ENCODE measurements around the gene NF1.

DNA sequence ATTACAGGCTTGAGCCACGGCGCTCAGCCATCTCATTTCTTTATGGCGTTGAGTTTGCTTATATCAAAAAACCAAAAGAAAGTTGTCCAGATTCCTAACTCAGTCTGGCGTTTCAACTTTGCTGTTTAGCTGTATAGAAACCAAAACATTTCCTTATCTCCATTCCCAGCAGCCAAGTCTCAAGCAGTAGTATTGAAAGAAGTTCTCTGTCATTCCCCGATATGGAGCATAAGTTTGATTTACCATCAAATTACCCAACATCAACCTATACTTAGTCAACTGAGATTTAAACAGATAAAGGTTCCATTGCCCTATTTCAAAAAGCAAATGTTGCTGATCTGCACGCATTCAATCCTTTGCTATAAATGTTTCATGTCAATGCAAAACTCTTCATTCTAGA lies 269.2 kb downstream of the NF1 start:
- TF ChIP-seq CTCF (IDR thresholded peaks at IDR 0.05) (no peak), CEBPB (IDR thresholded peaks at IDR 0.05) (no peak), NR3C1 (IDR thresholded peaks at IDR 0.05) (no peak), KDM5A (IDR thresholded peaks at IDR 0.05) (no peak), POLR2A (IDR thresholded peaks at IDR 0.05; ENCODE audit: low read length) (no peak), GATA3 (IDR thresholded peaks at IDR 0.05; ENCODE audit: borderline replicate concordance) (no peak), PHF8 (IDR thresholded peaks at IDR 0.05; ENCODE audit: borderline replicate concordance, low read depth) (no peak), RAD21 (conservative IDR thresholded peaks at IDR 0.05 in 1 of 2, IDR thresholded peaks at IDR 0.05 in 1 of 2) (no peak), CBX2 (IDR thresholded peaks at IDR 0.05; ENCODE audit: borderline replicate concordance, low read depth) (no peak), RCOR1 (IDR thresholded peaks at IDR 0.05; ENCODE audit: low read depth, low read length) (no peak), JUN (IDR thresholded peaks at IDR 0.05) (no peak), JUNB (IDR thresholded peaks at IDR 0.05) (no peak), HOXB13 (CRISPR knock-in tag; IDR thresholded peaks at IDR 0.05; ENCODE audit: low read depth) (no peak)
- TF ChIP-seq, protein P1, sequence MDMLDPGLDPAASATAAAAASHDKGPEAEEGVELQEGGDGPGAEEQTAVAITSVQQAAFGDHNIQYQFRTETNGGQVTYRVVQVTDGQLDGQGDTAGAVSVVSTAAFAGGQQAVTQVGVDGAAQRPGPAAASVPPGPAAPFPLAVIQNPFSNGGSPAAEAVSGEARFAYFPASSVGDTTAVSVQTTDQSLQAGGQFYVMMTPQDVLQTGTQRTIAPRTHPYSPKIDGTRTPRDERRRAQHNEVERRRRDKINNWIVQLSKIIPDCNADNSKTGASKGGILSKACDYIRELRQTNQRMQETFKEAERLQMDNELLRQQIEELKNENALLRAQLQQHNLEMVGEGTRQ (IDR thresholded peaks at IDR 0.05), result no peak
